HG03175 (cell line): ENCODE results near the gene EPHB2.

Experiments
- ATAC-seq: cut with Tn5 transposase; IDR thresholded peaks from one replicate; pipeline ENCODE4 v1.9.1; 2021; ENCODE audit warnings: mild to moderate bottlenecking, moderate library complexity; ENCODE audit not compliant: unreplicated experiment

The EPHB2 gene

DNA sequence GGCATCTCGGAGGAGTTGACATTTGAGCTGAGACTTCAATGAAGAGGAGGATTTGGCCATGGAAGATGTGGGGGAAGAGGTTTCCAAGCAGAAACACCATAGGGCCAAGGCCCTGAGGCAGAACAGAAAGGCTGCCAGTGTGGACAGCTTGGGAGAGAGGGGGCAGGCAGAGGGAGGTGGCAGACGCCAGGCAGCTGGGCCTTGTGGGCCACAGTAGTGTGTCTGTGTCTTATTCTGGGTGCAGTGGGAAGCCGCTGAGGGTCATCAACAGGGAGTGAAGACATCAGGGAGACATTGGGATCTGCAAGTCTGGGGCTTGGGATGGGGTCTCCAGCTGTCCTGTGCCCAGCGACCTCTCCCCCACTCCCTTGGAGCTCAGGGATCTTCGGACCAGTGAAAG is 165.2 kb downstream of the EPHB2 start:
- no peak for ATAC-seq

DNA sequence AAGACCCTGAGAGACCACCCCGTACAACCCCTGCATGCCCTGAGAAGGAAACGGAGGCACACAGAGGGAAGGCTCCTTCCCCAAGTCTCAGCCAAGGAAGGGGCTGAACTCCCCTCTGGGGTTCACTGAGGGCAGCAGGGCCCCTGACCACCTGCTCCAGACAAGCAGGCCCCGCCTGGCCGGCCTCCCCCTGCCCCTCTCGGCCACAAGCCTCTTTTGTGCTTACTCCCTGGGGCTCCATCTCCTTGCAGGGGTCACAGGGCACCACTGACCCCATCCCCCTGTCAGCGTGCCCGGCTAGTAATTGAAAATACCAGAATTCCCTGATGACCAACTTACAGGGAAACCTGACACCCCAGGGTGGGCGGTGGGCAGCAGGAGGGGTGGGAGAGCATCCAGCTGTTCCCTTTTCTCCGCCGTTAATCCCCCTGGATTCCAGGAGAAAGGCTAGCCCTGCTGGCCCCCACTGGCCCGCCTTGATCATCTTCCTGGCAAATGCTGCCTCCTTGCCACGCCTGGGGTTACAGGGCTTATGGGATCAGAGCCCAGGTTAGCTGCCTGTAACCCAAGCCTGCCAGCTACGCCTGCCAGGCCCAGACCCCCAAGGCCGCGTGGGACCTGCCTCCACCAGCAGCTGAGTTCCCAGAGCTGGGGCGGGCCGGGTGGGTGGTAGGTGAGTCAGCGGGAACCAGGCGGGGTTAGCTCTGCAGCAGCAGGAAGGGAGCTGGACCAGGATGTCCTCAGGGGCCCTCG is 165.9 kb downstream of the EPHB2 start:
- ATAC-seq = no peak

DNA sequence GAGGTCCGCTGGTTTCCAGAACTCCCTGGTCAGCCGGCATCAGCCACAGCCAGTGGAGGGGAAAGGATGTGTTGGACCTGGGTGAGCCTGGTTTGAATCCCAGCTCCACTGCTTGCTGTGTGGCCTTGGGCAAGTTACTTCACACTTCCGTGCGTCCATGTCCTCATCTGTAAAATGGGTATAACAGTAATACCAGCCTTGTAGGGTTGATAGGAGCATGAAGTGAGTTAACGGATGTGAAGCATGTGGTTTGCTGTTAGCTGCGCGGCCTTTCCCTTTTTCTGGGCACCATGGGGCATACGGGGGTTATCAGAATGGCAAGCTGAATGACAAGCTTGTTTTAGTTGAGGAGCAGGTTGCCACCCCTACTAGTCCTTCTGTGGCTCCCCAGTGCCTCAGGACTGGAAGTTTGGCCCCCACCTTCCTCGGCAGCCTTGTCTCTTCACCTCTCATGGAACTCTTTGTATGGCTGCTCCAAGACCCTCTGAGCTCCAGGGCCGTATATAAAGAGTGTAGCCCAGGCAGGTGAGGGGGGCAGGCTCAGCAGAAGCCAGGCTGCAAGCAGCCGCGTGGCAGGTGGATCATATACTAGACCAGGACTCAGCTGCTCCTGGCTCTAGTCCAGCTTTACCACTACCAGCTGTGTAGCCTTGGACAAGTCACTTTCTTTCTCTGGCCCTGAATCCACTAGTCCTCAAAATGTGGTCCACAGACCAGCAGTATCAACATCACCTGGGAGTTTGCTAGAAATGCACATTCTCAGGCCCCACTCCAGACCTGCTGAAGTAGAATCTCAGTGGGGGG is 166.7 kb downstream of the EPHB2 start:
- ATAC-seq = no peak

DNA sequence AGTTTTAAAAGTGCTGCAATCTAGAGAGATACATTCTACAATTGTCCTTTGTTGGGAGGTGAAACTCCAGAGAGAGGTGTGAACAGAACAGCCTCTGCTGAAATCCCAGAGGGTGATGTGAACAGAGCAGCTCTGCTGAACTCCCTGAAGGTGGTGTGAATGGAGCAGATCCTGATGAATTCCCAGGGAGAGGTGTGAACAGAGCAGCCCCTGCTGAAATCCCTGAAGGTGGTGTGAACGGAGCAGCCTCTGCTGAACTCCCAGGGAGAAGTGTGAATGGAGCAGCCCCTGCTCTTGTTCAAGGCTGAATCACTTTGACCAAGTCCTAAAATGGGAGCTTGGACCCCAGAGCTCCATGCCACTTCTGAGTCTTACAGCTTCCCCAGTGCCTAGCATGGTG is 167.3 kb downstream of the EPHB2 start:
- no peak for ATAC-seq

DNA sequence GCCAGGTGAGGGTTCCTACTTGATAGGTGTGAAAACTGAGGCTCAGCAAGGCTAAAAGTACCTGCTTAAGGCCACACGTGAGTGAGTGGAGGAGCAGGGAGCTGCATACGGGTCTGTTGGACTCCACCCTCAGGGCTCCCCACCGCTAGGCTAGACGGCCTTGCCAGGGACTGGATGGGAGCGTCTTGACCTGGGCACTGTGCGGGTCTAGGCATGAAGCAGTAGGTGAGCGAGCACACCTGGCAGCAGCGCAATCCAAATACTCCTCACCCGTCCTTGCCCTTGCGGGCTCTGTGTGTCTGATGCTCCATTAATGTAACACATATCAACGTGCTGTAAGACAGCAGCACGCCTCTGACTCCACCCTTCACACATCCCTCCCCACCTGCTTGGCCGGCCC is 168.0 kb downstream of the EPHB2 start:
- no peak for ATAC-seq

DNA sequence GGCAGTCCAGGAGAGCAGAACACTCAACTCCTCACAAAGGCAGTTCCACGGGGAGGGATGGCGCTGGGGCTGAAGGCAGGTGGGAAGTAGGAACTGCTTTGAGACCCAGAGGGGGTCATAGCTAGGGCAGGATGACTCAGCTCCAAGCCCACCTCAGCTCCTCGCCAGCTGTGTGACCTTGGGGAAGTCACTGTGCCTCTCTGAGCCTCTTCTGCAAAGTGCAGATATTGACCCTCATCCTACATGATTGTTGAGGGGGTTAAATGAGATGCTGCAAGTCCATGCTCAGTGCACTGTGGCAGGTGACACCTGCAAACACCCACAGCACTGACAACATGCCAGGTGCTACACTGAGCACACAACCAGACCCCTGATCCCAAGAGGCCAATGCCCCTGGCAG is 168.8 kb downstream of the EPHB2 start:
- no peak for ATAC-seq

DNA sequence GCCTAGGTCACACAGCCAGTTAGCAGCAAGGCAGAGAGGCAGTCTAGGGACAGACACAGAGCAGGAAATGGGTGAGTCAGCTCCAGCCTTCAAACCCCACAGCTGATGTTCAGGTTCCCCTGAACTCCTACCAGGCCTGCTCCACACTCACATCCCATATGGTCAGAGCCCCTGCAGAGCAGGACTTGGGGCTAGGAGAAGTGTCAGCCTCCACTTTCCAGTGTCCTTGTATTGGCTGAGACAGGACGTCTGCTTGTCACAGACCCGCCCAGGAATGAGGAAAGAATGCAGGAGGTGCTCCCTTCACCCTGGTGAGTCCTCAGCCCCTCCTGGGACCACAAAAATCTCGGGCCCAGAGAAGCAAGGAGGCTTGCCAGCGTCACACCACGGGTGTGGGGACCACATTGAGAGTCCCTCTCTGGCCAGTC is 169.5 kb downstream of the EPHB2 start:
- ATAC-seq = no peak

DNA sequence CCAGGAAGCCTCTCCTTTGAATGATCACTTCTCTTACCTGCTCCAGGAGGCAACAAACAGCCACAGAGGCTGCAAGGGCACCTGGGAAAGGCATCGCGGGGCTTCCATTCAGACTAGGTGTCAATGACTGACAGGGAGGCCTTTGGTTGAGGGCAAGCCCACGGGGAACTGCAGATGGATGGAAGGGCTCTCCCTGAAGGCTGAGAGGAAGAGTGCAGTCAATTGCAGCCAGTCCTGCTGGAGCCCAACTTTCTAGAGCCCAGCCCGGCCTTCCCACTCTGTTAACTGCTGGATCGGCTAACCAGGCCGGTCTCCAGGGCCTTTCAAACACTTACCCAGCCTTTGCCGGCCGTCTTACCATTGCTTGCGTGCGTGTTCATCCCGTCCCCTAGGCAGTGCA is 172.8 kb downstream of the EPHB2 start:
- no peak for ATAC-seq

DNA sequence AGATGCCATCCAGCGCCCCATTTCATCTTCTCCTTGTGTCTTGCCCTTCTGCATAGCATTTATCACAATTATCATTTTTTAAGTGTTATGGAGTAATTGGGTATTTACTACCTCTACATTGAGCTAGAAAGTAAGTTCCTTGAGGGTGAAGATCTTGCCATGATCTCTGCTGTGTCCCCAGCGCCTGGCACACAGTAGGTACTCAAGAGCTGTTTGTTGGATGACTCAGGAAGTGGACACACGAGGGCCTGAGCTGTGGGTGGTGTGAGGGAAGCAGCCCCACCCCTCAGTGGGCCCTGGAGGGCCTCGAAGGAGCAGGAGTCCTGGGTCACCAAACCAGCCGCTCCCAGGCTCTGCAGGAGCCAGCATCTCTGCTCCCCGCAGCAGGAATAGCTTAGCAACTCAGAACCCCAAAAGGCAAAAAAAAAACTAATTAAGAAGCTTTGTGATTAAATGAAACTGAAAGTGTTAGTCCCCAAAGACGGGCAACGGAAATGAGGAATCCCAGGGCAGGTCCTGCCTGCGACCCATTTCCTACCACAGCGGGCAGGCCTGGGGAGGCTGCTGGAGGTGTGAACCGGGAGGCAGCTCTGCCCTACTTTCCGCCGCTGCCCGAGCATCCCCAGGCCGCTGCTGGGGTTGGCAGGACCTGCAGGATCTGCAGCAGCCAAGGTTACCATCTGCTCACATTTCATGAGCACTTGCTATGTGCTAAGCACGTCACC is 174.3 kb downstream of the EPHB2 start:
- ATAC-seq = no peak

DNA sequence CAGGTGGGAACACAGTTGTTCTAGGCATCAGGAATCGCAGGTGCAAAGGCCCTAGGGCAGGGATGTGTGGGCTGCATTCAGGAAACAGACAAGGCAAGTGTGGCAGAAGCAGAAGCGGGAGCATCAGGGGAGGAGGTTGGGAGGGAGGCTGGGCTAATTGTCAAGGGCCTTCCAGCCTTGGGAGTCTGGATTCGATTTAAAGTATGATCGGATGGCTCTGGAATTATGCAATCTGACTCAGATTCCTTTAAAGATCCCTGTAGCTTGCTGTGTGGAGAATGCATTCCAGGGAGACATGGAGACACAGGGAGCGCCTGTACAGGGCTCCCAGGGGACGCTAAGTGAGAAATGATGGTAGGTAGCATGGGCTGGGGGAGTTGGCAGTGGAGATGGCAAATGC is 175.6 kb downstream of the EPHB2 start:
- ATAC-seq = no peak

DNA sequence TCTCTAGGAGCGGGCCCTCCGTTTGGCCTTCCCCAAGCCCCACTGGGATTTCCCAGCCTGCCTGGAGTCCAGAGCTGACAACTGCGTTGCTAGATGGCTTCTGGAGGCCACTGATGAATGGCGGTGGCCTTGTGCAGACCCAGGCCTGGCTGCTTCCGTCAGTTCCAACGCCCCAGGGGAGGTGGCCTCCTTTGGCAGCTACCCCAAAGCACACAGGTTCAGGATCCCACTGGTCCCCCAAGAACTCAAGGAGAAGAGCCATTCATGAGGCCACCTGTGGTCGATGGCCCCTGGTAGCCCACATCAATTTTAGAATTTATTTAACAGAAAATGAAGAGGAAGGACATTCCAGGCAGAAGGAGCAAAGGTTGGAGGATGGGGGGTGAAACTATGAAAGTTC is 176.9 kb downstream of the EPHB2 start:
- ATAC-seq = no peak

DNA sequence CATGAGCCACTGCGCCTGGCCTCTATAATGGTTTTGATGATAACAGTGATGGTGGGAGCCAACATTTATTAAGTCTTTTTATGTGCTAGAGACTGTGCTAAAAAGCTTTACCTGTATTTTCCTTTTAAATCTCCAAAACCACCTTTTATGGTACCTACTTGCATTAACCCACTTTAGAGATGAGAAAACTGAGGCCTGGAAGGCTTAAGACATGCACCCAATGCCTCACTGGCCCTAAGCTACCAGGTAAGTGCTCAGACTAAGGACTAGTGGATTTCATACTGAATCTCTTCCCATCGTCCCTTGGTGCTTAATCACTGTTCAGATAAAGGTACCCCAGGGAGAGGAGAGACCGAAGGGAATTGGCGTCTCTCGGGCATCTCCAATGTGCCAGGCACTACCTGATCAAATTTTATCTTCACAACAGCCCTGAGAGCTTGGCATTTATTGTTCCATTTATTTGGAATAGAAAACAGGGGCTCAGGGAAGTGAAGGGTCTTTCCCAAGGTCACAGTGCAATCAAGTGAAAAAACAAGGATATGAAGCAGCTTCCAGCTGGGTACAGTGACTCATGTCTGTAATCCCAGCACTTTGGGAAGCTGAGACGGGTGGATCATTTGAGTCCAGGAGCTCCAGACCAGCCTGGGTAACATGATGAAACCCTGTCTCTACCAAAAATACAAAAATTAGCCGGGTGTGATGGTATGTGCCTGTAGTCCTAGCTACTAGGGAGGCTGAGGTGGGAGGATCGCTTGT is 177.9 kb downstream of the EPHB2 start:
- no peak for ATAC-seq

DNA sequence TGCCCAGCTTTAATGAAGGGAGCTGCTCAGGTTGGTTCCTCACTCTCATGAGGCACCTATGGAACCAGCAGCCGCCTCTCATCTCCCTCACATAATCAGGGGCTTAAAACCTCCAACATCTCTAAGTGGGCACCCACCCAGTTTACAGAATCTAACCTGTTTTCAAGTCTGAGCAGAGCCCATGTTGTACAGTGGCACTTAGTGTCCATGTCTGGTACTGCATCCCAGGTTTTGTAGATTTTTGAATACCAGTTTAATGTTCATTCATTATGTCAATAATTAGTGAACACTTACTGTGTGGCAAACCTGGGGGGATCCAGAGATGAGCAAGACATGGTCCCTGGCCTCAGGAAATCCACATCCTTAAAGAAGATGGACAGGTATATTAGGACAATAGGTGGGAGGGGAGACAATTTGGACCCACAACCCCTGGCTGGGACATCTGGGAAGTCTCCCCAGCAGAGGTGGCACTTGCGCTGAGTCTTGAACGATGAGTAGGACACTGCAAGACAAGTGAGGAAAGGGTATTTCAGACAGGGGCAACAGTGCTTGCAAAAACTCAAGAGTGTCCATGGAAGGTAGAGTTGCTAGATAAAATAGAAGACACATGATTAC is 178.7 kb downstream of the EPHB2 start:
- ATAC-seq = no peak

DNA sequence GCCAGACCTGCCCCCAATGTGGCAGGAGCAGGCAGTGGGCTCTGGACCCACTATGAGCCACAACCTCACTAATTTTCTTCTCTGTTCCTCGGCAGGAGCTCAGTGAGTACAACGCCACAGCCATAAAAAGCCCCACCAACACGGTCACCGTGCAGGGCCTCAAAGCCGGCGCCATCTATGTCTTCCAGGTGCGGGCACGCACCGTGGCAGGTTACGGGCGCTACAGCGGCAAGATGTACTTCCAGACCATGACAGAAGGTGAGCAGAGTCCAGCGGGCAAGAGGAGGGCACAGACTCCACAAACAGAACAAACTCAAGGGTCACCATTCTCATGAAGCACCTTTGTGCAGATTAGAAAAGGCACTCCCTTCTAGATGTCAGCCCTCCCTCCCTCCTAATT is 182.2 kb downstream of the EPHB2 start:
- ATAC-seq = no peak

DNA sequence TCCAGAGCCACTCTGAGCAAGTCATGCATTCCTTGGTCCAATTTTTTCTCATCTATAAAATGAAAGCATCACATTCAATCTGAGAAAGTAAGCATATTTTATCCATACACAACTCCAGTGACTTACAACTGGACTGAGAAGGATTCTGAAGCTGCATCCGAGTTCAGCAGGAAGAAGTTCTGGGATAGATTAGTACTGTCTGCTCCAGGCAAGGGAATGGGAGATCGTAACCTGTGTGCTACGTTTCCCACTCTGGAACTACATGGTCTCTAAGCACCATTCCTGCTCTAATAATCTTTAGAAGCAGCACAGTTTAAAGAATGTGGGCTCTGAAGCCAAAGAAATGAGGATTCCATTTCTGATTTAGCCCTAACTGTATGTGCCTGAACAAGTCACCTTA is 182.7 kb downstream of the EPHB2 start:
- ATAC-seq = no peak

DNA sequence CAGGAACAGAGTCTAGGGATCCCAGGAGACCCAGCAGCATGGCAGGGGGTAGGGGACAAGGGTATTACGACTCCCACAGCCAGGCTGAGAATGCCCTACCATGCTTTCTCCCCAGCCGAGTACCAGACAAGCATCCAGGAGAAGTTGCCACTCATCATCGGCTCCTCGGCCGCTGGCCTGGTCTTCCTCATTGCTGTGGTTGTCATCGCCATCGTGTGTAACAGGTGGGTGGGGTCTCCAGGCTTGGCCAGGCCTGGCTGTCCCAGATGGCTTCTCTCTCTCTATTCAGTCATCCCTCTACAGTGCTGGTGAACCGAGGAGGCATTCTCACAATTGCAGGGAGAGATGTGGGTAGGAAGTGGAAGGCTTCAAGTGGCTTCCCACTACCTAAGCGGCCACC is 184.7 kb downstream of the EPHB2 start:
- ATAC-seq = no peak

DNA sequence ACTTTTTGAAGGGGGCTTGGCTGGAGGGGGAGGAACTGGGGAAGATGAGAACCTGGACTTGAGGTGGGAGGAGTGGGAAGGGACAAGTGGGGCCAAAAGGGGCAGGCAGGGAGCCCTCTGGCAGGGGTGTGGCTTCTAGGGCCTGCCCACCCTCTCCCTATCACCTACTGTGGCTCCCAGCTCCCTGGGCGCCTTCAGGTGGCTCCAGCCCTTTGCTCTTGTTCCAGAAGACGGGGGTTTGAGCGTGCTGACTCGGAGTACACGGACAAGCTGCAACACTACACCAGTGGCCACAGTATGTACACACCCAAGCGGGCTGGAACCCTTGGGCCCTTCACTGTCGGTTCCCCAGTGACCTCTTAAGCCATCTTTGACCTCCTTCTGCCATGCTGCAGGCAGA is 185.5 kb downstream of the EPHB2 start:
- ATAC-seq = no peak

DNA sequence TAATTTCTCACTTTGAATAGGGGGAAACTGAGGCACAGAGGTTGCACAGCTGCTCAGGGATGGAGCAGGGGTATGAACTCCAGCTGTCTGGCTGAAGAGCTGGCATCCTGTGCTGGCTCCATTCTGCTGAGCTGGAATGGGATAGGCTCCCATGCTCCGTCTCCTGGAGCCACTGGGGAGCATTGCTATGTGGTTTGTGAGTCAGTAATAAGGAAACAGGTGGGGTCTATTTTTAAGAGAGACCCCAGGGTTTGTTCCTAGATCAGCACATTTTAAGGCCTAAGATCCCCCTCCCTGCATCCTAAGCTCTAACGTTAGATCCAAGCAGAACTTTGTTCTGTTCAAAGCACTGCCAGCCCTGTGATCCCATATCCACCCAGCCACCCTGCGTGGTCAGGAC is 189.8 kb downstream of the EPHB2 start:
- ATAC-seq = no peak

DNA sequence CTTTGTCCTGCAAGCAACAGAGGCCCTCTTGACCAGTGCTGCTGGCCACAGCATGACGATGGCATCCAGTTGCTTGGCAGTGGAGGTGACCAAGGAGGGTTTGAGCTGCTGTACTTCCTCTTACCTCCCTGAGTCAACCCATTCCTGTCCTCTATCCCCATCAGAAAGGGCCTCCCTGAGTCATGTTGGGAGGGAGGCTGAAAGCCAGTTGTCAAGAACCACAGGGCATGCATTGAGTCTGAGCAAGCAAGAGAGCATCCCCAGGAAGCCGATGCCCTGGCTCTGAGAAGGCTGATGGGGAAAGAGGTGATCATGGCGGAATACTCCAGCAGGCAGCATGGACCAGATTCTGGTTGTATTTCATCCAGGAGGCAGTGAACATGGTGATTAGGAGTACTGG is 192.5 kb downstream of the EPHB2 start:
- no peak for ATAC-seq

DNA sequence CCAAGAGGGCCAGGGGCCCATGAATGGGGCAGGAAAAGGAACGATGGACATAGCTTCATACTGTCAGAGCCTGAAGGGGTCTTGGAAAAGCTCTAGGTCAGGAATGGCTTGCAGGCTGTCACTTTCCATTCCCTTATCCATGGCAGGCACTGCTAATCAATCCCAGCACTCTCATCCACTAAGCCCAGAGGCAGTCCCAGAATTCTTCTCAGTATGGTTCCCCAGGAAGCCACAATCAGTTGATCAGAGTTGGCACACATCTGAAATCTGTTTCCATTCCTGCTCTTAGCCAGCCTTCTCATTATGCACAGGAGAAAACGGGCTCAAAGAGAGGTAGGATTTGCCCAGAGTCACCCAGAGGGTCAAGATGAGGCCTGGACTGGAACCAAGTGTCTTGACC is 196.3 kb downstream of the EPHB2 start:
- no peak for ATAC-seq

DNA sequence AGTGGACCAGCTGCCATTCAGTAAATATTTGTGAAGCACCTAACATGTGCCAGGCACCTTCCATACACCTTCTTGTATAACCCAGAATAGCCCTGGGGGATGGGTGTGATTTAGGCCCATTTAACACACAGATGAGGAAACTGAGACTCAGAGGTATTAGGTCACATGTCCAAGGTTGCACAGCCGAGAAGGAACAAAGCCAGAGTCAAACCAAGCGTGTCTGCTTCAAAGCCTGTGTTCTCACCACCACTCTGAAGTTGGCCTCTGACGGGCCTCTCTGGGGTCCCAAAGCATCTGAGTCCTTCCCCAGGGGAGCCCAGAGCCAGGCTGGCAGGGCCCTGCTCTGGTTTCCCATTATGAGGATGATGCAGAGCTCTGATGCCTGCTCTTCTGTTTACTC is 196.9 kb downstream of the EPHB2 start:
- ATAC-seq = no peak
